ENCODE results near the gene ZBTB12.

ZBTB12 gene

GRCh38 chr6:31896856-31897611 is 4.9 kb downstream of the ZBTB12 start:
- no peak for DNase-seq

DNA sequence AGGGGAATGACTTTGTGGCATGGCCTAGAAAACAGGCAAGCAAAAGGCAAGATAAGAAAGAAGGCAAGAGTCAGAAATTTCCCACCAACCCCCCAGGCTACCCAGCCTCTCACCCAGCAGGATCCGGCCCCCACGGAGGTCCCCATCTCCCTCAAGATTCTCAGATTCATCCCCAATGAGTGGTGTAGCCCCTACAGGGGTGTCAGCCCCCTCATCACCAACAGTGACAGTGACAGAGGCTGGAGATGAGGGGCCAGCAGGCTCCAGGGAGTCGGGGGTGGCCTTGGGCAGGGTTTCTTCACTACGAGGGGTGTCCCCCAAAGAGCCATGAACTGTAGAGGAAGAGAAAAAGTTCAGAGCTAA is 5.4 kb downstream of the ZBTB12 start:
- DNase-seq, result no peak

- no peak for DNase-seq
Observed at GRCh38 chr6:31892821-31893220, 9.1 kb downstream of the ZBTB12 start.

DNA sequence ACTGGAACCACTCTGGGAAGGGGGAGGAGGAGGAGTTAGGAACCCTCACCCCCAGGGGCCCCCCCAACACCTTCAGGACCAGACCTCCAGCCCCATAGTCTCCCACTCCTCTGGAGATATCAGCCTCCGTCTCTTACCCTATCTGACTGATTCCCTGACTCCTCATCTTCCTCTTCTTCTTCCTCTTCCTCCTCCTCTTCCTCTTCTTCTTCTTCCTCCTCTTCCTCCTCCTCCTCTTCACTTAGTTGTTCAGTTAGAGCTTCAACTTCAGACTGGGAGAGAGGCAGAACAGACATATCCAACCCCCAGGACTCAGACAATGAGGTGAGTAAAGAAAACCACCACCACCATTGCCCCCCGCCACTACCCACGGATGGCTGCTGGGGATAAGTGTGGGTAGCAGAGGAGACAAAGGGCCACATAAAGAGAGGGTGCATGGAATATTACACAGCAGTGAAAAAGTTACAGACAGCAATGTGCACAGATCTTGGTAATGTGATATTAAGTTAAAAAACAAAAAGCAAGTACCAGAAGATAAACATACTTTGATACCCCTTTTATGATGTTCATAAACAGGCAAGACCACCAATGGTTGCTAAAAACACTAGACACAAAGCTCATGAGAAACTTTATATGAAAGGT is 12.4 kb downstream of the ZBTB12 start:
- no peak for DNase-seq

DNA sequence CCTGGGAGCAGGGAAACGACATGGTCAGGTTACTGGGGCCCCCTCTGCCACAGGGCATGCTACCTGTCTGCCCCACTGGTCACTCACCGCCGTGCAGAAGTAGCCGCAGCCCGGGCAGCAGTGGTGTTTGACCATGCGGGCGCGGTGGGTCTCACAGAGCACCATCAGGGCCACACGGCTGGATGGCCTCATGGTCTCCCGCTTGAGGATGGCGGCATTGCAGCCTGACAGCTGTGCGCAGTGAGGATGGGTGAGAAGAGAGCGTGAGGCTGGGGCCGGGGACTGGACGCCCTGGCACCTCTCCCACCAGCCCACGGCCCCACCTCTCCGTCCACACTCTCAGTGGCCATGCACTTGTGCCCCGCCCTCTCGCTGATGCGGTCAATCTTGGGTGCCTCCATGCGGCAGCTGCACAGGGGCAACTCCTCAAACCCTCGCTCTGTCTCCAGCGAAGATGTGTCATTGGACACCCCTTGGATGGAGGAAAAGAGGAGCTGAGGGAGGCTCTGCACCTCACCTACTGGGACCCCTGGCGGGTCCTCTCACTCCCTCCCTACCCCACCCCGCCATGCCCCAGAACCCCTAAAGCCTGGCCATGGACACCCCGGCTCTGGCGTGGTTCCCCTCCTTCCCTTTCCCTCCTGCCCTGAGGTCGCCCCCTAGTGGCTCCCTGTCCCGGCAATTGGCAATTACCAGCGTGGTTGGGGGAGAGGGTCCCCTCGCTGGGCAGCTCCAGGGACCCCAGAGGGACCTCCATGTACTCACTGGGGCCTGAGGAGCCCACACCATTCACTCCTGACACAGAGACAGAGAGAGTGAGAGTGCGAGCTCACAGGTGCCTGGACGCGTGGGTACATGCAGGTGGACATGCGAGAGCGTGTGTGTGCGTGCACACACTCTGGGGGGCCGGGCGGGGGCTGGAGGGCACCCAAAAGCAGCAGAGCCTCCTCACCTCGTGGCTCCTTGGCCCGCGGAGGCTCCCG is 13.3 kb downstream of the ZBTB12 start:
- DNase-seq, result no peak

DNA sequence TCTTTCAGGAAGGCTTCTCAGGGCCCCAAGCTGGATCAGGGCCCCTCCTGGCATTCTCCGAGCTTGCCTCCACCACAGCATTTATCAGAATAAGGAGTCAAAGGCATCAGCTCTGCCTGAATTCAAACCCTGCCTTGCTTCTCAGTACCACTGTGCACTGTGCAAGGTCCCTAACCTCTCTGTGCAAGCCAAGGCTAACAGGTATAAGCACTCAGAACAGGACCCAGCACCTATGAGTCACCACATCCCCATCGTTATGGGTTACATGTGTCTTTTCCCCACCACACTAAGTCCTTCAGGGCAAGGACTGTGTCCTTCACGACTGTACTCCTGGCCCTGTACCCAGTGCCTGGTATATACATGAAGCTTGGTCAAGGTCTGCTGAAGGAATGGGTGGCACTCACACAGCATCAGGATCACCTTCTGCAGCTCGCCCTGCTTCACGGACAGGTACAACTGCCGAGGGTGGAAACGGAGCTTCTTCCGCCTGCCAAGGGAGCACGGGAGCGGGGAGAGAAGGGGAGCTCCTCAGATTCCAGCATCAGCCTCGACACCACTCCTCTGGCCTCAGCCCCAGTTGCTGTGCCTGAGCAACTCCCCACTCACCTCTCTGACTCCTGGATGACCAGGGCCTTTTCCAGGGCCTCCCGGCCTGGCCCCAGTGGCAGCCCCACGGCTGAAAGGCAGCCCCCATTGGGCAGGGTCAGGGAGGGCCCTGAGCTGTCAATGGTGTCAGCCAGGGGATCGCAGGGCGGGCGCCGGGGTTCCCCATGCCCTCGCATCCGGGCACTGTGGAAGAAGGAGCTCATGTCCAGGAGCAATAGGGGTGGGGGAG is 14.5 kb downstream of the ZBTB12 start:
- DNase-seq, result no peak

- DNase-seq, result no peak
Observed at GRCh38 chr6:31886541-31886991, 15.3 kb downstream of the ZBTB12 start.

GRCh38 chr6:31884528-31885035 is 17.3 kb downstream of the ZBTB12 start:
- DNase-seq, result no peak

DNA sequence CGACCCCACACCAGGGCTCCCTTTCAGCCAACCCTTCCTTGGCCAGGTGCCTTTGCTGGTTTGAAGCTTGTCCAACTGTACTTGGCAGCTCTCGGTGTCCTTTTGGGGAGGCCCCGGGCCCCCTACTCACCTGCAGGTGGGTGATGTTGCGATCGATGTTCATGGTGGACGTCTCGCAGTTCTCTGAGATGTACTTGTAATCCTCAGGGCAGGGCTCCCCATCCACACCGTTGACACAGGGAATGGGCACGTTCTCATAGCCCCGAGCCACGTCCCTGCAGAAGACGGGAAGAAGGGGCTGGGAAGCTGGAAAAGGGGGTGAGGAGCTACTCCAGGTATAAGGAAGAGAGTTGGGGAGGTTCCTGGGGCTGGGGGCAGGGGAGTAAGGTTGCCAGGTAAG is 18.2 kb downstream of the ZBTB12 start:
- DNase-seq, result no peak

DNA sequence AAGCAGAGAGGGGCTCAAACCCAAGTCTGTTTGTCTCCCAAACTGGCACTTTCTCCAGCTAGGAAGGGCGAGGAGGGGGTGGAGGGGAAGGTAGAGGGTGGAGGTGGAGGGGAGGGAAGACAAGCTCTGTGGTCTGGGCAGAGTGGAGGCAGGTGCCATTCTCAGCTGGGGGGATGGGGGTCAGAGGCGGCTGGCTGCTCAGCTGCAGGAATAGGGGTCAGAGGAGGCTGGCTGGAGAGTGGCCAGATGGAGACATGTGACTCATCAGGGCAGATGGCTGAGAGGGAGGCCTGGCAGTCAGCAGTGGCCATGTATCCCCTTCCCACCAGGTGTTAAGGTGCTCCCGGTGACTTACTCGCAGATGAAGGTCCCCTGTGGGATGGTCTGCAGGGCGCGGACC is 19.5 kb downstream of the ZBTB12 start:
- DNase-seq, result no peak

- no peak for DNase-seq
Observed at GRCh38 chr6:31881136-31881859, 20.6 kb downstream of the ZBTB12 start.

- no peak for DNase-seq
Observed at GRCh38 chr6:31880616-31881015, 21.3 kb downstream of the ZBTB12 start.

- DNase-seq, result no peak
Observed at GRCh38 chr6:31879901-31880300, 22.0 kb downstream of the ZBTB12 start.

GRCh38 chr6:31879143-31879542 is 22.7 kb downstream of the ZBTB12 start:
- no peak for DNase-seq

DNA sequence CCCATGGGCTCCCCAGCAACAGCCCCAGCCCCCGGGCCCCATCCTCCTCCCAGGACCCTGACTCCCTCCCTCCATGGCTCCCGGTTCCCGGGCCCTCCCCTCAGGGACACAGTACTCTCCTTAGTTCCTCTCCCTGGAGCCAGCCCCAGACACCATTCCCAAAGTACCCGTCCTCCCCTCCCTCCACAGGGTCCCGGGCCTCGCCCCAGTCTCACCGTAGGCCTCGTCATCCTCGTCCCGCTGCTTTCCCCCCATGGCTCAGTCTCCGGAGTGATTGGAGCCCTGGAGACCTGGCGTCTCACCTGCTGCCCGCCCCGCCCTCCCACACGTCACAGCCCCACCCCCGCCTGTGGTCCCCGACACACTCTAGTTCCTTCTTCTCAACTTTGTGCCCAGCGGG is 23.2 kb downstream of the ZBTB12 start, which contains the start of gene SLC44A4:
TSS of gene SLC44A4 (minus strand) at position 272 of the 400 bp plus-strand sequence. CDS start at position 255, 17 bp downstream.
- no peak for DNase-seq

- DNase-seq, result no peak
Observed at GRCh38 chr6:31878222-31878621, 23.7 kb downstream of the ZBTB12 start.

GRCh38 chr6:31877651-31878161 is 24.2 kb downstream of the ZBTB12 start:
- DNase-seq, result no peak

GRCh38 chr6:31877125-31877650 is 24.7 kb downstream of the ZBTB12 start:
- no peak for DNase-seq

DNA sequence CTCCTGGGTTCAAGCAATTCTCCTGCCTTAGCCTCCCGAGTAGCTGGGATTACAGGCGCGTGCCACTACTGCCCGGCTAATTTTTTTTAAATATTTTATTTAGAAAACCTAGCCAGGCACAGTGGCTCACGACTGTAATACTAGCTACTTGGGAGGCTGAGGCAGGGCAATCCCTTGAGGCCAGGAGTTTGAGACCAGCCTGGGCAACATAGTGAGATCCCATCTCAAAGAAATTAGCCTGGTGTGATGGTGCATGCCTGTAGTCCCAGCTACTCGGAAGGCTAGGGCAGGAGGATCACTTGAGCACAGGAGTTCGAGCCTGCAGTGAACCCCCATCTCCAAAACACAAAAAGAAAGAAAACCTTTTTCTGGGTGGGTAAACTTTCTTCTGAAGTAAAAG is 25.5 kb downstream of the ZBTB12 start:
- DNase-seq, result no peak

GRCh38 chr6:31875877-31876276 is 26.0 kb downstream of the ZBTB12 start:
- DNase-seq, result no peak
